Spleen (tissue), 11 donors: ENCODE results near the gene ZNF25. TPM values are rescaled to one million over a fixed set of nuclear protein-coding genes. Genes with fewer than 3 reads are reported as not detected.
"Not testable (repeated sequence)": the region's sequence is repeated elsewhere in the genome, so short reads cannot be mapped to it uniquely, and the experiment has no call there.

Experiments
- DNase-seq: peaks from one replicate; pipeline ENCODE4 v3.0.0-alpha.2; 2020
- H3K27ac ChIP-seq, 8 donors: fragments of 200-600 bp; sonication (generic) in 7 of 8; 1 replicate in 4 of 8; 2 replicates in 4 of 8; pipeline versions ENCODE4 v1.5.0 to v1.8.0; 2016 to 2021; ENCODE audit warnings: inconsistent platforms in 4 of 8, mild to moderate bottlenecking in 4 of 8, moderate library complexity in 1 of 8
- H3K27me3 ChIP-seq, 7 donors: fragments of 200-600 bp; sonication (generic) in 6 of 7; replicated peaks in 1 of 7; 1 replicate in 4 of 7; 2 replicates in 3 of 7; pipeline versions ENCODE4 v1.5.0 to v1.8.0; 2016 to 2021; ENCODE audit warnings: inconsistent platforms in 3 of 7, mild to moderate bottlenecking in 1 of 7
- H3K36me3 ChIP-seq, 6 donors: fragments of 200-600 bp; sonication (generic) in 5 of 6; 1 replicate in 4 of 6; 2 replicates in 2 of 6; pipeline versions ENCODE4 v1.5.0 to v1.8.0; 2016 to 2021; ENCODE audit warnings: inconsistent platforms in 2 of 6
- H3K4me1 ChIP-seq, 6 donors: fragments of 200-600 bp; sonication (generic) in 5 of 6; 1 replicate in 3 of 6; 2 replicates in 3 of 6; pipeline versions ENCODE4 v1.5.0 to v1.8.0; 2016 to 2021; ENCODE audit warnings: inconsistent platforms in 3 of 6
- H3K4me3 ChIP-seq, 8 donors: fragments of 200-600 bp; sonication (generic) in 7 of 8; 1 replicate in 4 of 8; 2 replicates in 4 of 8; pipeline versions ENCODE4 v1.5.0 to v1.8.0; 2016 to 2021; ENCODE audit warnings: inconsistent platforms in 4 of 8, mild to moderate bottlenecking in 4 of 8, moderate library complexity in 2 of 8
- H3K9me3 ChIP-seq, 8 donors: fragments of 200-600 bp; sonication (generic) in 7 of 8; 1 replicate in 4 of 8; 2 replicates in 4 of 8; pipeline versions ENCODE4 v1.5.0 to v1.8.0; 2016 to 2021; ENCODE audit warnings: inconsistent platforms in 4 of 8
- CTCF ChIP-seq, 11 experiments: fragments of 200-600 bp in 7 of 11; fragments of 450-650 bp in 4 of 11; sonication (generic) in 4 of 11; IDR thresholded peaks in 8 of 11; conservative IDR thresholded peaks in 3 of 11; 1 replicate in 7 of 11; 2 replicates in 4 of 11; pipeline versions ENCODE4 v1.4.0 to v1.8.0; 2016 to 2021; ENCODE audit warnings: antibody characterized with exemption in 11 of 11, inconsistent platforms in 4 of 11, mild to moderate bottlenecking in 1 of 11
- POLR2A ChIP-seq, 3 donors: fragments of 450-650 bp; IDR thresholded peaks; one replicate each; pipeline ENCODE4 v1.5.1; 2017; ENCODE audit warnings: antibody characterized with exemption in 3 of 3, mild to moderate bottlenecking in 1 of 3
- POLR2AphosphoS5 ChIP-seq, 3 donors: sonication (generic); formaldehyde crosslinking; IDR thresholded peaks; one replicate each; pipeline ENCODE4 v1.5.1; 2017; ENCODE audit warnings: antibody characterized with exemption in 3 of 3
- WGBS, 5 donors: extraction: QIAGEN DNeasy Blood & Tissue Kit in 3 of 5; methylation state at CpG; one replicate each; pipeline versions ENCODE4 v1.1.5 to v1.1.7; 2013 to 2018; 5-methylcytosine and 5-hydroxymethylcytosine counted together
- intact Hi-C: fragments of 100-400 bp; cut with DNase I; formaldehyde crosslinking; loops from one replicate; pipeline ENCODE4 v1.15.0; 2023; ENCODE audit warnings: low total_unique reads
- polyA plus RNA-seq, 3 donors: library from polyadenylated mRNA; stranded (reverse); fragments of 200-250 nt; gene quantifications; one replicate each; pipeline ENCODE4 v1.2.1, GENCODE V29; 2013
- small RNA-seq, 4 donors: library from RNA; depleted of rRNA; stranded (forward); fragments of <200 nt; gene quantifications; one replicate each; pipeline ENCODE3, GENCODE V24; 2016
- total RNA-seq, 7 donors: library from RNA; depleted of rRNA in 3 of 7; stranded (reverse); fragments of >200 nt in 3 of 7; fragmentation: NEBNext Ultra II Directional in 4 of 7; extraction: Animal tissue kit (Norgen Biotek cat#: 25700) in 4 of 7; gene quantifications; one replicate each; pipeline versions ENCODE4 v1.1.0 to v1.2.1, GENCODE V29; 2016 to 2021
- donor health status: healthy with polysubstance abuse.
- donor health status: DM: no; HTN: no; CAD: no; lungs with moderate emphysema.
- donor health status: DM: no; HTN: no; CAD: no.
- donor health status: Bipolar disorder and iron deficiency.
- donor health status: healthy.
- donor health status: DM: no; HTN: no; CAD: no.
- donor health status: DM: yes; HTN: yes; CAD: no.

The ZNF25 gene
- total and polyA plus RNA-seq, 10 donors: 4.7 to 14.4 (median 10.4) TPM

GRCh38 chr10:37930423-37930822 is 46.0 kb downstream of the ZNF25 start:
- no peaks in the 10 kb centered on the region for H3K27me3 ChIP-seq
- H3K36me3 ChIP-seq: no peaks in the 10 kb centered on the region
- no peak overlapping the region for H3K4me3 ChIP-seq
- H3K9me3 ChIP-seq: peaks cover 0 to 11% (median 0%) of the 10 kb centered on the region in 8 donors
- DNase-seq: no peak
- WGBS, 5 donors: 50 to 61% (median 58%) methylated on average over 2 of the region's 2 CpGs
- intact Hi-C loops: no loop called here
- no peak overlapping the region for H3K27ac ChIP-seq
- no peaks in the 10 kb centered on the region for H3K4me1 ChIP-seq
- TF ChIP-seq POLR2AphosphoS5 (IDR thresholded peaks at IDR 0.05): no peak
- TF ChIP-seq POLR2A (IDR thresholded peaks at IDR 0.05): no peak
- no peak for TF ChIP-seq CTCF (IDR thresholded peaks at IDR 0.05 in 8 of 11, conservative IDR thresholded peaks at IDR 0.05 in 3 of 11)

- H3K27me3 ChIP-seq, DNase-seq, H3K4me3 ChIP-seq, H3K4me1 ChIP-seq, intact Hi-C loops, H3K27ac ChIP-seq, H3K36me3 ChIP-seq: not testable (repeated sequence)
- 83 to 90% (median 88%) methylated on average over 7 of the region's 7 CpGs for WGBS, 5 donors
- H3K9me3 ChIP-seq: peaks cover 0 to 51% (median 20%) of the 10 kb centered on the region in 8 donors
Observed at GRCh38 chr10:37908165-37908564, 68.3 kb downstream of the ZNF25 start.

- Histone ChIP-seq H3K4me3 (no peak overlapping the region), H3K36me3 (no peaks in the 10 kb centered on the region), H3K27ac (no peak overlapping the region), H3K9me3 (peaks cover 0 to 49% (median 15%) of the 10 kb centered on the region in 8 donors), H3K4me1 (no peaks in the 10 kb centered on the region), H3K27me3 (no peaks in the 10 kb centered on the region)
- TF ChIP-seq CTCF (IDR thresholded peaks at IDR 0.05 in 8 of 11, conservative IDR thresholded peaks at IDR 0.05 in 3 of 11): no peak
- 27 to 71% (median 59%) methylated on average over 2 of the region's 2 CpGs for WGBS, 5 donors
- intact Hi-C loops: no loop called here
- DNase-seq: no peak
Observed at GRCh38 chr10:37906382-37906781, 70.1 kb downstream of the ZNF25 start.

Small RNAs within 50 kb of the gene (small RNA-seq; reads per million reads assigned to genes)
- gene RF00019: 0 reads per million in 4 donors

Other genes starting within 250 kb of the ZNF25 start
- gene ZNF248, start 119.0 kb downstream of the ZNF25 start, total RNA-seq: 10 to 100 TPM in 6 of 7 donors, 1 to 10 TPM in 1; 9.2 to 19.3 (median 13.7) TPM
- gene ZNF248, start 119.0 kb downstream of the ZNF25 start, polyA plus RNA-seq: 1 to 10 TPM; 4.9 to 5.9 (median 5.2) TPM
- gene ZNF33A, start 34.0 kb upstream of the ZNF25 start, total RNA-seq: 10 to 100 TPM; 33.7 to 61.6 (median 40.0) TPM
- 10 to 100 TPM in 1 of 3 donors, 1 to 10 TPM in 2; 8.9 to 11.6 (median 9.7) TPM for gene ZNF33A, start 34.0 kb upstream of the ZNF25 start, polyA plus RNA-seq
- 10 to 100 TPM; 16.7 to 31.2 (median 23.2) TPM for gene ZNF37A, start 117.7 kb upstream of the ZNF25 start, total RNA-seq
- 1 to 10 TPM; 3.1 to 4.9 (median 3.6) TPM for gene ZNF37A, start 117.7 kb upstream of the ZNF25 start, polyA plus RNA-seq